Smooth muscle cell of the brain vasculature (primary cell): ENCODE data around the gene TRABD2B.

ENCODE experiments used
- DNase-seq: peaks from one replicate; pipeline ENCODE4 v3.0.0-alpha.2; 2012; ENCODE audit warnings: low read depth, low spot score

The TRABD2B gene

DNA sequence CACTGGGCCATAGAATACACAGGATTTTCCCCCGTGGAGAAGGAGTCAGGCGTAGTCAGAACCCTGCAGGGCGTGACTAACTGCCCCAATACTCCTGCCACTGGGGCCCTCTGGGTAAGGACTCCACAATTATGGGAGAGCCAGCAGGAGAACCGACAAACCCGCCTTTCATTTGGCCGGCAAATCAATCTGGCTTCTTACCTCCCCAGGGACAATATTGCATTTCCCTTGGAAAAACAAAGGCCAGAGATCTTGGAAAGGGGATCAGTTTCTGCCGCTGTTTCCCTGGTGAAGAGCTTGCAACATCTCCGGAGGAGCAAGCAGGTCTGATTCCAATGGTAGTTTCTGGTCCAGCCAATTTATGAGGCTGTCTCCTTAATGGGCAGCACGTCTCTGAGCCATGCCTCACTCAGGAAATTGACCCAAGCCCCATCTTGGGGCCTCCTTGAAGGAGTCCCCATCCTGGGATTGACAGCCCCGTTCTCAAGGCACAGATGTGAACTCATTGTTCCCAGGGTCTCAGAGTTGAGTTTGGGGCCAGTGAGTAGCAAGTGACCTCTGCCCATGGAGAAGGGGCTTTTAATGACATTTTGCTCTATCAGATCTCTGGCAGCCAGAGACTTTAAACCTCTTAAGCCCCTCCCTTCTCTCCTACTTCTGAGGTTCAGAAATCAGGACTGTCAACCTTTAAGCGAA lies 4.3 kb downstream of the TRABD2B start:
- peak; percentile 83 for DNase-seq

- DNase-seq: no peak
Measured at GRCh38 chr1:47991673-47992072, 5.5 kb downstream of the TRABD2B start.

DNA sequence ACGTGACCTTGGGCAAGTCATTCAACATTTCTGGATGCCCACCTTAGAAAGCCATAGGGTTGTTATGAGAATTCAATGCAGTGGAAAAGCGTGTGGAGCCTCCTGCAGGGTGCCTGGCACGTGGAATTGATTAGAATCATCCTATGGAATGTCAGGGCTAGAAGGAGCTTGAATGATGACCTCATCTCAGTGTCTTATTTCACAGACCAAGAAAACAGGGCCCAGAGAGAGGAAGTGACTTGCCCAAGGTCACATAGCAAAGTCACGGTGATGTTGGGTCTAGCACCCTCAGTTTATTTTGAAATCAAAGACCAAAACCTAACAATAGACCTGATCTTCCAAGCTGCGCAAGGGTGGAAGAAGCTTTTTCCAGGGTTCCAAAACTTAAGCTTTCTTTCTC lies 6.0 kb downstream of the TRABD2B start:
- DNase-seq: no peak

- no peak for DNase-seq
Measured at GRCh38 chr1:47990286-47990685, 6.9 kb downstream of the TRABD2B start.

GRCh38 chr1:47987601-47988000 lies 9.6 kb downstream of the TRABD2B start:
- DNase-seq: no peak

DNA sequence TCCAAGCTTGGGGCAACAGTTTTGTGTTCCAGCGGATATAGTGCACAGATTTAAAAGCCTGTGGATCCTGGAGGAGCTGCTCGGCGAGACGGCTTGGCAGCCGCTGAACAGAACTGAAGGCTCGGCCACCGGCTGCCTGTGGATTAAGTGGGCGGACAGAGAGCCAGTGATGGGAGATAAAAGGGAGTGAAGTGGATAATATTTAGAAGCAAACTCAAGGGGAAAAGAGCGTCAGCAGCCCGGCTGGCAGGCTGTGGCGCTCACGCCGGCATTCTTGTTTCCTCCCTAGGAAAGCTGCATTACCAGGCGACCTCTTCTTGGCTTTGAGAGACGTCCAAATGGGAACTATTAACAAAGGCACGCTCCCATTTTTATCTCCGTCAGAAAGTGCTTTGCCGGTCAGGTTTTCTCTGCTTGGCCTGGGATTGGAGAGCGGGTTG lies 10.4 kb downstream of the TRABD2B start:
- DNase-seq: no peak

- DNase-seq: no peak
Measured at GRCh38 chr1:47985018-47985417, 12.2 kb downstream of the TRABD2B start.

DNA sequence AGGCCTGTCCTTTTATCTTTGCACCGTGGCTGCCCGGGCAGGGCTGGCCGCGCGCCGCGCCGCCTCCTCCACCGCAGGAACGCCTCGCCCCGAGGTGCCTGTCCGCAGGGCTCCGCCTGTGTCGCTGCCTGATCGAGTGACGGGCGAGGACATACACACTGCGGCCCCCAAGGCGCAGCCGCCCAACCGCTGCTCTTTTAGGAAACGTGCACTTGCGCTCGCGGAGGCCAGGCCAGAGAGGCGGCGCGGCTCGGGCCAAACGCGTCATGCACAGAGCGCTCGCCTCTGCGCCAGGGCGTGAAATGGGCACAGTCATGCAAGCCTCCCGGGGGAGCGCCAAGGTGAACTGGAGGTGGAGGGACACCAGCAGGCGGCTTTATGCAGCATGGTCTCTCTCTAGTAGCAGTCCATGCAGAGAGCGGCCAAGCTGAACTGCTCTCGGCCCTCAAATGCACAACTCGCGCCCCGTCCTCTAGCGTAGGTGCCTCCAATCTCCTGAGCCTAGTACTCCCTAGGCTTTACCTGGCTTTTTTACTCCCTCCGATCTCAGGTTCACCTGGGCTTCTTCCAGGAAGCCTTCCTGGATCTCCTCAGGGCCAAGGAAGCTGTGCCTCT lies 12.9 kb downstream of the TRABD2B start:
- DNase-seq: no peak

- DNase-seq: no peak
Measured at GRCh38 chr1:47983691-47984090, 13.5 kb downstream of the TRABD2B start.

GRCh38 chr1:47981667-47982350 lies 15.4 kb downstream of the TRABD2B start:
- DNase-seq: no peak

DNA sequence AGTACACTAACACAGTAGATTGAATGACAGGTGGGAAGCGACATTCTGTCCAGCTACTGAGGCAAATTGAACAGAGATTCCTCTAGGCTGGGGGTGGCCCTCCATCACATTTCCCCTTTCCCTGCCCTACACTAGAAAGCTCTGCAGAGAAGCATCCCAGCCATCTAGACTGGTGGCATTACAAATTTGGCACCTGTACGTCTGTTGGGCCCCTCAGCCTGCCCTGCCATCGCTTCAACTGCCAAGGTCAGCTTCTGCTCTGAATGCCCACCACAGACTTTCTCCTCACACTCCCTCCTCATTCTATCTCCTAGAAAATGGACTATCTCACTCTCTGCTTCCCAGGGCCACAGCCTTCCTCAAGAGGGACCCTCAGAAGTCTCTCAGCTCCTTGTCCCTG lies 16.7 kb downstream of the TRABD2B start:
- DNase-seq: no peak

DNA sequence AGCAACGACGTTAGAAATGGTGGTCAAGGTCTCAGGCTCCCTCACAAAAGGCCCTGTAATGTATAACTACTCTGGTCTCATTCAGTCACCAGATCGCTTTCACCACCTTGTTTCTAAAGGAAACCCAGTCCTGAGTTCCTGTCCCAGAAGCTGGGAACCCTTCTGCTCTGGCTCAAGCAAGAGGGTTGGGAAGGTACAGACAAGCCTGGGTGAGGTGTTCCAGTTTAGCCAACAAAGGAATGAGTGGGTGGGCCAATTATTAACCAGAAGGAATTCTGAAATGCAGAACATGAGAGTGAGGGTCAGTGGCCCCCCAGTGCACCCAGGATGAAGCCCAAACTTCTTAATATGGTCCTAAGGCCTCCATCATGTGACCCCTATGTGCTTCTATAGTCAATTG lies 17.5 kb downstream of the TRABD2B start:
- DNase-seq: no peak

- DNase-seq: no peak
Measured at GRCh38 chr1:47978486-47978885, 18.7 kb downstream of the TRABD2B start.

- DNase-seq: no peak
Measured at GRCh38 chr1:47976728-47977127, 20.5 kb downstream of the TRABD2B start.

- no peak for DNase-seq
Measured at GRCh38 chr1:47976267-47976666, 20.9 kb downstream of the TRABD2B start.

GRCh38 chr1:47975302-47975921 lies 21.8 kb downstream of the TRABD2B start:
- DNase-seq: no peak

DNA sequence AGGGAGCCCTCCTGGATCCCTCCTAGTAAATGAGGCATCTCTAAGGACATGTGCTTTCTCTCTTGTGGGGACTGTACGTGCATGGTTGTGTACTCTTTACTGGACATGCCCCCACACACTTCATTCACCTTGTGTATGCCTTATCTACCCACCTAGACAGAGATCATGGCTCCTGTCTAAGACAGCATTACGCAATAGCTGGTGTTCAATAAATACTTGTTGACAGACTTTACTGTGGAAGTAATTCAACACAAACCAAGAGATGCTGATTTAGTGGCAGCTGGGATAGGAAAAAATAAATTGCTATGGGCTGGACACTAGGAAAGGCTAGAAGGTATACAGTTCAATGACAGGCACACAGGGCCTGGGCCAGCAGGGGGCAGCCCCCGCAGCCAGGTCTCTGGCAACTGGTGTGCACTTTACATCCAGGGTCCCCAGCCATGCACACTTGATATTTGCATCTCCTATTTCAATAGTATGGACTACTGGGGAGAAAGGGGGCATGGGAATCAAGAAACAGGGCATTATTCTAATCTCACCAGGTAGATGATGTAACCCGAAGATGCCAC lies 24.2 kb downstream of the TRABD2B start:
- no peak for DNase-seq

DNA sequence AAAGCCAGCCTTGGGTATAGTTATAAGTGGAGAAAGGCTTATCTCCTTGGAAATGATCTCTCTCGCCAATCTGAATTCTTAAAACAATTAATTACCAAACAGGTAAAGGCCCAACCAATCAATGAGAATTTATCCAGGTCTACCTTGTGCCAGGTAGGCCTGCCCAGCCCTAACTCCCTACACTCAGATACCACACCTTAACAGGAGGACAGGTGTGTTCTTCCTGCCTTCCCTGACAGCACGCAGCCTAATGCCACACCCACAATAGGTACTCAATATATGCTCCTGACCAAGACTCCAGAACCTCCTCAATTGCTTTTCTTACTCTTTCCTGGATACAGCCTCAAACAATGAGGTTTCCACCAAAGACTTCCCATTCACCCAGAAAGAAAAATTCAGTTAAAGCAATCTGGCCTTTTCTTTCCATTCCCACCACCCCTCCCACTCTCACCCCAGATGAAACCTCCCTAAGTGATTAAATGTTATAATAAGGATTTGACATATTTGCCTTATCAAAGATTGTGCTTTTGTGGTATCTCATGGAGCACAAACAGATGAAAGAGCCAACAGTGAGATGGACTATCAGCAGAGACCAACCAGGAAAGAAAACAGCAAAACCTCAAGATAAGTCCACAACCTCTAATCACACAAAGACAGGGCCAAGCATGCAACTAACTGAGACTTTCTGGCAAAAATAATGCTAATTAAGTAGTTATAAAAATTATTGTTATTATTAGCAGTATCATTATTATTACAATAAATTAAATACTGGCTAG lies 25.6 kb downstream of the TRABD2B start:
- no peak for DNase-seq

GRCh38 chr1:47970882-47971281 lies 26.3 kb downstream of the TRABD2B start:
- no peak for DNase-seq

- no peak for DNase-seq
Measured at GRCh38 chr1:47969478-47969877, 27.7 kb downstream of the TRABD2B start.

- no peak for DNase-seq
Measured at GRCh38 chr1:47968556-47968888, 28.7 kb downstream of the TRABD2B start.
